HCT116 (cell line): ENCODE measurements around the gene CSNK2B.

Experiments
- ATF3 ChIP-seq: IDR thresholded peaks from 2 replicates; pipeline ENCODE4 v1.6.1; 2012
- CTCF ChIP-seq, 3 experiments: fragments of 200-600 bp in 1 of 3; sonication (generic) in 1 of 3; IDR thresholded peaks in 2 of 3; conservative IDR thresholded peaks in 1 of 3; 2 replicates each; pipeline ENCODE4 v1.5.1; 2012 to 2017; ENCODE audit warnings: low read depth in 2 of 3, low read length in 2 of 3, antibody characterized with exemption in 1 of 3, borderline replicate concordance in 1 of 3, control low read depth in 1 of 3, mild to moderate bottlenecking in 1 of 3, mixed read lengths in 1 of 3, mixed run types in 1 of 3, moderate library complexity in 1 of 3; ENCODE audit not compliant: insufficient read depth in 1 of 3
- EGR1 ChIP-seq: IDR thresholded peaks from 2 replicates; pipeline ENCODE4 v1.6.1; 2012; ENCODE audit warnings: low read depth
- EZH2 ChIP-seq: fragments of 200-600 bp; sonication (generic); IDR thresholded peaks from 2 replicates; pipeline ENCODE4 v1.6.1; 2017; ENCODE audit warnings: antibody characterized with exemption, mixed run types
- EZH2phosphoT487 ChIP-seq: fragments of 200-600 bp; IDR thresholded peaks from 2 replicates; pipeline ENCODE4 v1.6.1; 2018; ENCODE audit warnings: antibody characterized with exemption, borderline replicate concordance
- JUND ChIP-seq: IDR thresholded peaks from 2 replicates; pipeline ENCODE4 v1.6.1; 2012
- POLR2A ChIP-seq: IDR thresholded peaks from 2 replicates; pipeline ENCODE4 v1.7.0; 2011; ENCODE audit warnings: borderline replicate concordance; ENCODE audit not compliant: insufficient read depth, insufficient read length; ENCODE audit errors: extremely low read depth
- POLR2AphosphoS5 ChIP-seq: IDR thresholded peaks from 2 replicates; pipeline ENCODE4 v1.6.1; 2011; ENCODE audit warnings: mild to moderate bottlenecking, low read depth, low read length, moderate library complexity
- RAD21 ChIP-seq: IDR thresholded peaks from 2 replicates; pipeline ENCODE4 v1.6.1; 2012; ENCODE audit warnings: low read depth, mild to moderate bottlenecking
- REST ChIP-seq: IDR thresholded peaks from 2 replicates; pipeline ENCODE4 v1.6.1; 2012; ENCODE audit warnings: low read depth
- ZNF274 ChIP-seq: fragments of 200-500 bp; sonication (Bioruptor generic); IDR thresholded peaks from 2 replicates; pipeline ENCODE4 v1.6.1; 2014; ENCODE audit warnings: mild to moderate bottlenecking, low read depth, low read length, inconsistent platforms

- TF ChIP-seq POLR2A = no peak
- no peak for TF ChIP-seq EGR1
- TF ChIP-seq CTCF (IDR thresholded peaks at IDR 0.05 in 2 of 3, conservative IDR thresholded peaks at IDR 0.05 in 1 of 3; ENCODE audit: borderline replicate concordance in 1 of 3, insufficient read depth in 1 of 3, low read depth in 2 of 3, low read length in 2 of 3) = no peak
- no peak for TF ChIP-seq EZH2phosphoT487
- TF ChIP-seq ZNF274 = no peak
- no peak for TF ChIP-seq RAD21
- no peak for TF ChIP-seq POLR2AphosphoS5
- no peak for TF ChIP-seq JUND
- no peak for TF ChIP-seq EZH2
- TF ChIP-seq ATF3 = no peak
- TF ChIP-seq REST = no peak
Observed at GRCh38 chr6:31658983-31659648, 6.8 kb upstream of the CSNK2B start.
